Pancreas (tissue), 10 donors: Measurements from ENCODE around the gene SORCS3. TPM values are rescaled to one million over a fixed set of nuclear protein-coding genes. Genes with fewer than 3 reads are reported as not detected.

Source experiments
- ATAC-seq, 4 donors: fragments of 200-7000 bp; cut with Tn5 transposase; one replicate each; pipeline versions ENCODE4 v1.8.0 to v1.9.1; 2020; ENCODE audit warnings: mild to moderate bottlenecking in 4 of 4, moderate library complexity in 4 of 4
- DNase-seq, 6 donors: peaks; one replicate each; pipeline ENCODE4 v3.0.0-alpha.2; 2020
- FAIRE-seq: peaks from 2 replicates; lab custom pipeline; 2012; peaks lifted over from hg19 to GRCh38; lab: Jason Lieb, UNC
- H3K27ac ChIP-seq, 4 donors: fragments of 200-600 bp; sonication (generic); 1 replicate in 3 of 4; 2 replicates in 1 of 4; pipeline versions ENCODE4 v1.5.0 to v1.8.0; 2020
- H3K27me3 ChIP-seq, 4 donors: fragments of 200-600 bp; one replicate each; pipeline ENCODE4 v1.8.0; 2021
- H3K36me3 ChIP-seq, 3 donors: fragments of 200-600 bp; sonication (generic) in 1 of 3; one replicate each; pipeline versions ENCODE4 v1.5.0 to v1.8.0; 2020 to 2021
- H3K4me1 ChIP-seq, 3 donors: fragments of 200-600 bp; one replicate each; pipeline ENCODE4 v1.8.0; 2021
- H3K4me3 ChIP-seq, 4 donors: fragments of 200-600 bp; sonication (generic) in 2 of 4; one replicate each; pipeline versions ENCODE4 v1.5.0 to v1.8.0; 2020 to 2021
- H3K9me3 ChIP-seq, 4 donors: fragments of 200-600 bp; one replicate each; pipeline ENCODE4 v1.8.0; 2021
- CTCF ChIP-seq, 4 donors: fragments of 200-600 bp; sonication (generic) in 3 of 4; IDR thresholded peaks; one replicate each; pipeline versions ENCODE4 v1.5.0 to v1.8.0; 2021; ENCODE audit warnings: antibody characterized with exemption in 4 of 4
- WGBS, 2 donors: extraction: QIAGEN DNeasy Blood & Tissue Kit; methylation state at CpG; one replicate each; pipeline ENCODE4 v1.1.7; 2013; 5-methylcytosine and 5-hydroxymethylcytosine counted together
- intact Hi-C, 3 donors: fragments of 100-400 bp; cut with DNase I; formaldehyde crosslinking; loops; one replicate each; pipeline versions ENCODE4 v1.11.1 to v1.14.2; 2022
- polyA plus RNA-seq, 2 donors: library from polyadenylated mRNA; stranded (reverse); fragments of 200-250 nt; gene quantifications; one replicate each; pipeline ENCODE4 v1.2.3, GENCODE V29; 2013
- total RNA-seq, 6 donors: library from RNA; stranded (reverse); fragmentation: NEBNext Ultra II Directional in 4 of 6; extraction: Animal tissue kit (Norgen Biotek cat#: 25700) in 4 of 6; gene quantifications; one replicate each; pipeline versions ENCODE4 v1.2.1 to v1.2.4, GENCODE V29; 2021 to 2023
- donor health status: healthy with polysubstance abuse.
- donor health status: DM: no; HTN: no; CAD: no; lungs with moderate emphysema.
- donor health status: DM: no; HTN: no; CAD: no.
- donor health status: control.
- donor health status: control.
- donor health status: Bipolar disorder and iron deficiency.
- donor health status: DM: yes; HTN: yes; CAD: no.
- donor health status: DM: no; HTN: no; CAD: no.
- donor health status: DM: no; HTN: no; CAD: no.
- donor health status: DM: yes; HTN: yes; CAD: no.

SORCS3 gene
- total and polyA plus RNA-seq, 8 donors, result 0.02 TPM; not detected in 7

GRCh38 chr10:104892879-104893617, 252.0 kb downstream of the SORCS3 start:
- Histone ChIP-seq H3K4me3 (no peak overlapping the region), H3K4me1 (no peaks in the 10 kb centered on the region), H3K36me3 (no peaks in the 10 kb centered on the region), H3K27me3 (no peaks in the 10 kb centered on the region), H3K9me3 (no peaks in the 10 kb centered on the region), H3K27ac (no peak overlapping the region)
- intact Hi-C loops, result no loop called here
- no peak for DNase-seq
- no peak for TF ChIP-seq CTCF (IDR thresholded peaks at IDR 0.05)
- FAIRE-seq, result no peak
- no peak for ATAC-seq
- 55 to 65% methylated on average over 5 of the region's 5 CpGs for WGBS, 2 donors

- no peak for DNase-seq
- H3K27me3 ChIP-seq, result no peaks in the 10 kb centered on the region
- TF ChIP-seq CTCF (IDR thresholded peaks at IDR 0.05), result no peak
- no peaks in the 10 kb centered on the region for H3K9me3 ChIP-seq
- no peaks in the 10 kb centered on the region for H3K4me1 ChIP-seq
- WGBS, 2 donors, result 40 to 41% methylated on average over 6 of the region's 6 CpGs
- no peak for FAIRE-seq
- no peaks in the 10 kb centered on the region for H3K36me3 ChIP-seq
- intact Hi-C loops, result no loop called here
- no peak overlapping the region for H3K27ac ChIP-seq
- H3K4me3 ChIP-seq, result no peak overlapping the region
- ATAC-seq, result no peak
Observed at GRCh38 chr10:104893701-104894100, 252.6 kb downstream of the SORCS3 start.

GRCh38 chr10:104894681-104895080, 253.6 kb downstream of the SORCS3 start:
- 49 to 50% methylated on average over 3 of the region's 3 CpGs for WGBS, 2 donors
- no peak overlapping the region for H3K4me3 ChIP-seq
- TF ChIP-seq CTCF (IDR thresholded peaks at IDR 0.05), result no peak
- H3K27me3 ChIP-seq, result no peaks in the 10 kb centered on the region
- no peak overlapping the region for H3K27ac ChIP-seq
- FAIRE-seq (no peak), DNase-seq (no peak), ATAC-seq (no peak)
- H3K4me1 ChIP-seq, result no peaks in the 10 kb centered on the region
- H3K9me3 ChIP-seq, result no peaks in the 10 kb centered on the region
- no peaks in the 10 kb centered on the region for H3K36me3 ChIP-seq
- intact Hi-C loops, result no loop called here

GRCh38 chr10:104895541-104895940, 254.5 kb downstream of the SORCS3 start:
- no peak for TF ChIP-seq CTCF (IDR thresholded peaks at IDR 0.05)
- 27 to 47% methylated on average over 1 of the region's 1 CpG for WGBS, 2 donors
- Histone ChIP-seq H3K27me3 (no peaks in the 10 kb centered on the region), H3K9me3 (no peaks in the 10 kb centered on the region), H3K4me3 (no peak overlapping the region), H3K4me1 (no peaks in the 10 kb centered on the region), H3K27ac (no peak overlapping the region), H3K36me3 (no peaks in the 10 kb centered on the region)
- FAIRE-seq, result no peak
- no peak for ATAC-seq
- intact Hi-C loops, result no loop called here
- DNase-seq, result no peak

GRCh38 chr10:104895981-104896380, 254.9 kb downstream of the SORCS3 start:
- TF ChIP-seq CTCF (IDR thresholded peaks at IDR 0.05), result no peak
- no peak for DNase-seq
- intact Hi-C loops, result no loop called here

More at GRCh38 chr10:104895981-104896380, 254.9 kb downstream of the SORCS3 start:
- Histone ChIP-seq H3K36me3 (no peaks in the 10 kb centered on the region), H3K27ac (no peak overlapping the region), H3K9me3 (no peaks in the 10 kb centered on the region), H3K4me3 (no peak overlapping the region), H3K27me3 (no peaks in the 10 kb centered on the region), H3K4me1 (no peaks in the 10 kb centered on the region)
- ATAC-seq (no peak), FAIRE-seq (no peak)
- 22 to 65% methylated on average over 1 of the region's 1 CpG for WGBS, 2 donors
